ENCODE measurements around the gene CLCNKB. TPM values are rescaled to one million over a fixed set of nuclear protein-coding genes. Genes with fewer than 3 reads are reported as not detected.
"Not testable (repeated sequence)": the region's sequence is repeated elsewhere in the genome, so short reads cannot be mapped to it uniquely, and the experiment has no call there.

Gene CLCNKB
- total RNA-seq, 2 experiments from 2014 or later = not detected

DNA sequence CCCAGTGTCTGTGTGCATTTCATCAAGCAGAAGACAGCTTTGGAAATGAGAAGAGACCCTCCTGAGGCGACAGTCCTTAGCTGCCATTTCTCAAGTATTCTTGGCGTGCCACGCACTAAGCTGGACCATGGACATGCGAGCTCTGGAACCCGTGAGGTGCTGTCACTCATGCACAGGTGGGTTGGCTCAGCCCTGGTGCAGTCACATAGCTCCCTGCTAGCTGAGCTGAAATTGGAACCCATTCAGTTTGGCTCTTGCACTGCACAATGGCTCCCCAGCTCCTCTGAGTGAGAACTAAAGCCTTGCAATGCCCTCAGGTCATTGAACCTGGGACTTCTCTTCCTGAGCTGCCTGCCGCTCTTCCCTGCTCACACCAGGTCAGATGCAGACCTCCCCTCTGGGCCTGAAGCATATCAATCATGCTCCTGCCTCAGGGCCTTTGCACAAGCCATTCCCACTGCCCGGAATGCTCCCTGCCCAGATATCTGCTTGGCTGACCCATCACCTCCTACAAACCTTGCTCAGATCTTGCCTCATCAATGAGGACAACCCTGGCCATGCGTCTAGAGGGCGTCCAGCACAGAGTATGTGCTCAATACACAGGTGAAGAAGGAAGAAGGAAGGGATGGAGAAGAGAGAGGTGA is 45.8 kb upstream of the CLCNKB start:
- ChIA-PET CTCF (interaction anchor here (0.8 to 2.1 kb wide), 4 partner anchors 10 to 206 kb away, joined by 3 to 9 read pairs (median 4); no protein-coding TSS in a partner anchor), POLR2A (interaction anchor here (0.7 kb wide), 1 partner anchor 149 kb away, joined by 3 read pairs; no protein-coding TSS in a partner anchor)
- Mint-ChIP-seq H3K27me3 (peaks cover 3% of the 10 kb centered on the region), H3K4me1 (ENCODE audit: low read depth) (no peaks in the 10 kb centered on the region), H3K36me3 (ENCODE audit: low read depth) (no peaks in the 10 kb centered on the region), H3K9me3 (no peaks in the 10 kb centered on the region), H3K4me3 (no peak overlapping the region), H3K27ac (no peak overlapping the region)
- no peak for ATAC-seq
- intact Hi-C loops (cut with micrococcal nuclease) = loop anchor here (2.0 kb wide), 1 partner anchor 207 kb away; no protein-coding TSS in a partner anchor
- TF ChIP-seq, protein P1, sequence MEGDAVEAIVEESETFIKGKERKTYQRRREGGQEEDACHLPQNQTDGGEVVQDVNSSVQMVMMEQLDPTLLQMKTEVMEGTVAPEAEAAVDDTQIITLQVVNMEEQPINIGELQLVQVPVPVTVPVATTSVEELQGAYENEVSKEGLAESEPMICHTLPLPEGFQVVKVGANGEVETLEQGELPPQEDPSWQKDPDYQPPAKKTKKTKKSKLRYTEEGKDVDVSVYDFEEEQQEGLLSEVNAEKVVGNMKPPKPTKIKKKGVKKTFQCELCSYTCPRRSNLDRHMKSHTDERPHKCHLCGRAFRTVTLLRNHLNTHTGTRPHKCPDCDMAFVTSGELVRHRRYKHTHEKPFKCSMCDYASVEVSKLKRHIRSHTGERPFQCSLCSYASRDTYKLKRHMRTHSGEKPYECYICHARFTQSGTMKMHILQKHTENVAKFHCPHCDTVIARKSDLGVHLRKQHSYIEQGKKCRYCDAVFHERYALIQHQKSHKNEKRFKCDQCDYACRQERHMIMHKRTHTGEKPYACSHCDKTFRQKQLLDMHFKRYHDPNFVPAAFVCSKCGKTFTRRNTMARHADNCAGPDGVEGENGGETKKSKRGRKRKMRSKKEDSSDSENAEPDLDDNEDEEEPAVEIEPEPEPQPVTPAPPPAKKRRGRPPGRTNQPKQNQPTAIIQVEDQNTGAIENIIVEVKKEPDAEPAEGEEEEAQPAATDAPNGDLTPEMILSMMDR (IDR thresholded peaks at IDR 0.05) = no peak
- no peak for DNase-seq

DNA sequence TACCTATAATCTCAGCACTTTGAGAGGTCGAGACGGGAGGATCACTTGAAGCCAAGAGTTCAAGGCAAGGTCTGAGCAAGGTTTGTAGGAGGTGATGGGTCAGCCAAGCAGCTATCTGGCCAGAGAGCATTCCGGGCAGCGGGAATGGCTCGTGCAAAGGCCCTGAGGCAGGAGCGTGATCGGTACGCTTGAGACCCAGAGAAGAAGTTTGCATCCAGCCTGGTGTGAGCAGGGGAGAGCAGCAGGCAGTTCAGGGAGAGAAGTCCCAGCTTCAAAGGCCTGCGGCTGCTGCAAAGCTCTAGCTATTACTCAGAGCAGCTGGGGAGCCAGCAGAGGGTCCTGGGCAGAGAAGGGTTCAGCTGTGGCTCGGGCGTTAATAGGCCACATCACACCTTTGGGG is 44.7 kb upstream of the CLCNKB start:
- ChIA-PET CTCF (interaction anchor here (1.4 to 2.1 kb wide), 2 partner anchors 8 to 11 kb away, joined by 3 to 9 read pairs; no protein-coding TSS in a partner anchor), POLR2A (no interaction called here)
- intact Hi-C loops (cut with micrococcal nuclease) = no loop called here
- H3K4me3 Mint-ChIP-seq = no peak overlapping the region
- no peak overlapping the region for H3K27ac Mint-ChIP-seq
- TF ChIP-seq, protein P1 (IDR thresholded peaks at IDR 0.05) = no peak
- H3K36me3 Mint-ChIP-seq (ENCODE audit: low read depth) = no peaks in the 10 kb centered on the region
- ATAC-seq = no peak
- peaks cover 3% of the 10 kb centered on the region for H3K27me3 Mint-ChIP-seq
- no peaks in the 10 kb centered on the region for H3K9me3 Mint-ChIP-seq
- DNase-seq = no peak
- no peaks in the 10 kb centered on the region for H3K4me1 Mint-ChIP-seq (ENCODE audit: low read depth)

DNA sequence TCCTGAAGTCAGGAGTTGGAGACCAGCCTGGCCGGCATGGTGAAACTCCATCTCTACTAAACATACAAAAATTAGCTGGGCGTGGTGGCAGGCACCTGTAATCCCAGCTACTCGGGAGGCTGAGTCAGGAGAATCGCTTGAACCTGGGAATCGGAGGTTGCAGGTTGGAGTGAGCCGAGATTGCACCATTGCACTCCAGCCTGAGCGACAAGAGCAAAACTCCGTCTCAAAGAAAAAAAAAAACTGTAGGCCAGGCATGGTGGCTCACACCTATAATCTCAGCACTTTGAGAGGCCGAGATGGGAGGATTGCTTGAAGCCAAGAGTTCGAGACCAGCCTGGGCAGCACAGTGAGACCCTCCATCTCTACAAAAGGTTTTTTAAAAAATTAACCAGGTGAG is 42.3 kb upstream of the CLCNKB start:
- H3K4me3 Mint-ChIP-seq; H3K36me3 Mint-ChIP-seq (ENCODE audit: low read depth); H3K4me1 Mint-ChIP-seq (ENCODE audit: low read depth); DNase-seq; intact Hi-C loops (cut with micrococcal nuclease); ATAC-seq; H3K27ac Mint-ChIP-seq; POLR2A ChIA-PET; H3K9me3 Mint-ChIP-seq; H3K27me3 Mint-ChIP-seq: not testable (repeated sequence)
- CTCF ChIA-PET = interaction anchor here (1.2 to 2.0 kb wide), 2 partner anchors 9 to 209 kb away, joined by 4 to 5 read pairs; no protein-coding TSS in a partner anchor

DNA sequence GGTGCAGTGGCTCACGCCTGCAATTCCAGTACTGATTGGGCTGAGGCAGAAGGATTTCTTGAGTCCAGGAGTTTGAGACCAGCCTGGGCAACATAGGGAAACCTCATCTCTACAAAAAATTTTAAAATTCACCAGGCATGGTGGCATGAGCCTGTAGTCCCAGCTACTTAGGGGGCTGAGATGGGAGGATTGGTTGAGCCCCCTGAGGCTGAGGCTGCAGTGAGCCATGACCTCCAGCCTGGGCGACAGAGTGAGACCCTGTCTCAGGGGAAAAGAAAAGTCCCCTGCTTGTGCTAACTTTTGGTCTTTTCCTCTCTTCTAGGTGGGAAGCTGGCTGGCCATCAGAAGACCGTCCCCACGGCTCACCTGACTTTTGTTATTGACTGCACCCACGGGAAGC is 38.0 kb upstream of the CLCNKB start:
- TF ChIP-seq, protein P1 (IDR thresholded peaks at IDR 0.05) = no peak
- Mint-ChIP-seq H3K4me1 (ENCODE audit: low read depth) (peaks cover 6% of the 10 kb centered on the region), H3K27ac (no peak overlapping the region), H3K27me3 (peaks cover 3% of the 10 kb centered on the region), H3K4me3 (no peak overlapping the region), H3K36me3 (ENCODE audit: low read depth) (no peaks in the 10 kb centered on the region), H3K9me3 (no peaks in the 10 kb centered on the region)
- intact Hi-C loops (cut with micrococcal nuclease) = loop anchor here (5.0 kb wide), 1 partner anchor 52 kb away; no protein-coding TSS in a partner anchor
- no peak for ATAC-seq
- ChIA-PET POLR2A (interaction anchor here (0.8 kb wide), 1 partner anchor 56 kb away, joined by 3 read pairs; no protein-coding TSS in a partner anchor), CTCF (interaction anchor here (3.5 kb wide), 1 partner anchor 189 kb away, joined by 29 read pairs; no protein-coding TSS in a partner anchor)
- no peak for DNase-seq

DNA sequence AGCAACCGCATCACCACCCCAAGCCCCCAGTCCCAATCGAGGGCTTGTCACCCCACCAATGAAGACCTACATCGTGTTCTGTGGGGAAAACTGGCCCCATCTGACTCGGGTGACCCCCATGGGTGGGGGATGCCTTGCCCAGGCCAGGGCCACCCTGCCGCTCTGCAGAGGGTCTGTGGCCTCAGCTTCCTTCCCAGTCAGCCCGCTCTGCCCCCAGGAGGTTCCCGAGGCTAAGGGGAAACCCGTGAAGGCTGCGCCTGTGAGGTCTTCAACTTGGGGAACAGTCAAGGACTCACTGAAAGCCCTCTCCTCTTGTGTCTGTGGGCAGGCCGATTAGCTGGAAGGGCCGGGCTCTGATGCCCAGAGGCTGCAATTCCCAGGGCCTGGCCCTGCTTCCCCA is 37.6 kb upstream of the CLCNKB start:
- no peak for ATAC-seq
- ChIA-PET CTCF (interaction anchor here (3.5 kb wide), 1 partner anchor 189 kb away, joined by 29 read pairs; no protein-coding TSS in a partner anchor), POLR2A (interaction anchor here (0.8 kb wide), 1 partner anchor 56 kb away, joined by 3 read pairs; no protein-coding TSS in a partner anchor)
- no peak for DNase-seq
- TF ChIP-seq, protein P1 (IDR thresholded peaks at IDR 0.05) = no peak
- Mint-ChIP-seq H3K27me3 (no peaks in the 10 kb centered on the region), H3K4me3 (no peak overlapping the region), H3K36me3 (ENCODE audit: low read depth) (no peaks in the 10 kb centered on the region), H3K27ac (no peak overlapping the region), H3K4me1 (ENCODE audit: low read depth) (peaks cover 6% of the 10 kb centered on the region), H3K9me3 (no peaks in the 10 kb centered on the region)
- intact Hi-C loops (cut with micrococcal nuclease) = loop anchor here (5.0 kb wide), 1 partner anchor 51 kb away; no protein-coding TSS in a partner anchor
